Lung (tissue), 12 donors: Measurements from ENCODE around the gene PTX4. TPM values are rescaled to one million over a fixed set of nuclear protein-coding genes. Genes with fewer than 3 reads are reported as not detected.

Experiments
- ATAC-seq: fragments of 200-7000 bp; cut with Tn5 transposase; one replicate; pipeline ENCODE4 v1.9.1; 2020; ENCODE audit warnings: moderate number of reproducible peaks; ENCODE audit not compliant: insufficient read depth, low FRiP score
- DNase-seq, 3 donors: peaks; one replicate each; pipeline ENCODE4 v3.0.0-alpha.2; 2013 to 2017
- H3K27ac ChIP-seq, 2 donors: one replicate each; pipeline ENCODE4 v1.5.1; 2013; ENCODE audit warnings: mild to moderate bottlenecking in 2 of 2, moderate library complexity in 2 of 2, control low read depth in 1 of 2, inconsistent platforms in 1 of 2, low read depth in 1 of 2, low read length in 1 of 2
- H3K27me3 ChIP-seq, 3 donors: one replicate each; pipeline ENCODE4 v1.5.1; 2013; ENCODE audit warnings: low read length in 2 of 3; ENCODE audit not compliant: control insufficient read depth in 3 of 3, insufficient read depth in 3 of 3
- H3K36me3 ChIP-seq, 4 donors: one replicate each; pipeline ENCODE4 v1.5.1; 2013; ENCODE audit warnings: low read length in 4 of 4, mild to moderate bottlenecking in 1 of 4, moderate library complexity in 1 of 4; ENCODE audit not compliant: control insufficient read depth in 4 of 4, insufficient read depth in 4 of 4
- H3K4me1 ChIP-seq, 5 donors: one replicate each; pipeline ENCODE4 v1.5.1; 2013; ENCODE audit warnings: low read length in 5 of 5, mild to moderate bottlenecking in 2 of 5, moderate library complexity in 1 of 5; ENCODE audit not compliant: control insufficient read depth in 5 of 5, insufficient read depth in 5 of 5
- H3K4me3 ChIP-seq: one replicate; pipeline ENCODE4 v1.5.1; 2013; ENCODE audit warnings: mild to moderate bottlenecking, control low read depth, moderate library complexity
- H3K9ac ChIP-seq, 2 donors: one replicate each; pipeline ENCODE4 v1.5.1; 2013; ENCODE audit warnings: low read length in 2 of 2, control low read depth in 1 of 2; ENCODE audit not compliant: insufficient read depth in 1 of 2
- H3K9me3 ChIP-seq, 4 donors: one replicate each; pipeline ENCODE4 v1.5.1; 2013; ENCODE audit warnings: low read length in 3 of 4, mild to moderate bottlenecking in 1 of 4, moderate library complexity in 1 of 4; ENCODE audit not compliant: control insufficient read depth in 4 of 4, insufficient read depth in 3 of 4
- WGBS, 2 donors: extraction: QIAGEN DNeasy Blood & Tissue Kit; methylation state at CpG; one replicate each; pipeline ENCODE4 v1.1.7; 2013; 5-methylcytosine and 5-hydroxymethylcytosine counted together
- polyA plus RNA-seq, 2 donors: library from polyadenylated mRNA; stranded (reverse); fragments of 200-250 nt; gene quantifications; one replicate each; pipeline ENCODE4 v1.2.1, GENCODE V29; 2013
- total RNA-seq, 2 donors: library from RNA; depleted of rRNA in 1 of 2; stranded (reverse); fragments of >200 nt in 1 of 2; gene quantifications; one replicate each; pipeline ENCODE4 v1.2.1, GENCODE V29; 2014 to 2021
- TF ChIP-seq, protein P1 (sequence below): IDR thresholded peaks from 2 replicates; pipeline ENCODE4 v1.5.1; 2012; ENCODE audit warnings: mild to moderate bottlenecking; ENCODE audit errors: control extremely low read depth, extremely low read depth
- donor health status: control.
- donor health status: control.
- donor health status: Bipolar disorder and iron deficiency.
- donor health status: healthy.
- donor health status: DM: yes; HTN: yes; CAD: no.

PTX4 gene
- total and polyA plus RNA-seq, 4 donors: 0.02 to 0.31 (median 0.25) TPM; not detected in 1

DNA sequence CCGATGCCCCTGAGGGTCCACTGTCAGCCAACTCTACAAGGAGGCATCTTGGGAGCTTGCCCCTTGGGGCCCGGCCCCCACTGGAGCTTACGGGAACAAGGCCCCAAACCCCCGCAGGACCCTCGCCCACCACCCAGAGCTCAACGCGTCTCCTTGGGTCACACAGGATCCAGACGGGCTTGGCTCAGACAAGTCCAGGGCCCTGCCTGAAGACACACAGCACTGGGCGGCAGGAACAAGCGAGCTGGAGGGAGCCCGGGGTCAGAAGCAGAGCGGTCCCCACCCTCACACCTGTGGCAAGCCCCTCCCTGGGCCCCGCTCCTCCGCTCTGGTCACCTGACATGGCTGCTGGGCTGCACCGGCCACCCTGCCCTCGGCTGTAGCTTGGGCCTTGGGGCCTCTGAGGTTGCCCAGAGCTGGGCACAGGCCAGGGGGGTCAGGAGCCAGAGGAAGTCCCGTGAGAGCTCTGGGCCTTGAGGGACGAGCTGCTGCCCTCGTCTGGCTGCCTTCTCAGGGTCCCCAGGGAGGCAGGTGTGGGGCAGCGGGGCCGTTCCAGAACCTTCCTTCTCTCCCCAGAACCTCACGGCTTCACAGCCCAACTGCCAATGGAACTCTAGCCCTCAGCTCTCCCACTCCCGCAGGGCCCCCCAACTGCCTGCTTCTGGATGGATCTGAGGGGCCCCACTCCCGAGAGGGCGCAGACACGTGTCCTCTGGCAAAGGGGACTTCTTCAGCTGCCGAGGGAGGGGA lies 44.6 kb downstream of the PTX4 start, which contains the start of gene CCDC154:
CCDC154 (minus strand) TSS at position 577 of the 750 bp plus-strand sequence; CDS start at position 343, 234 bp downstream.
- DNase-seq: peak in 1 of 3 donors; percentile 11
- TF ChIP-seq, protein P1, sequence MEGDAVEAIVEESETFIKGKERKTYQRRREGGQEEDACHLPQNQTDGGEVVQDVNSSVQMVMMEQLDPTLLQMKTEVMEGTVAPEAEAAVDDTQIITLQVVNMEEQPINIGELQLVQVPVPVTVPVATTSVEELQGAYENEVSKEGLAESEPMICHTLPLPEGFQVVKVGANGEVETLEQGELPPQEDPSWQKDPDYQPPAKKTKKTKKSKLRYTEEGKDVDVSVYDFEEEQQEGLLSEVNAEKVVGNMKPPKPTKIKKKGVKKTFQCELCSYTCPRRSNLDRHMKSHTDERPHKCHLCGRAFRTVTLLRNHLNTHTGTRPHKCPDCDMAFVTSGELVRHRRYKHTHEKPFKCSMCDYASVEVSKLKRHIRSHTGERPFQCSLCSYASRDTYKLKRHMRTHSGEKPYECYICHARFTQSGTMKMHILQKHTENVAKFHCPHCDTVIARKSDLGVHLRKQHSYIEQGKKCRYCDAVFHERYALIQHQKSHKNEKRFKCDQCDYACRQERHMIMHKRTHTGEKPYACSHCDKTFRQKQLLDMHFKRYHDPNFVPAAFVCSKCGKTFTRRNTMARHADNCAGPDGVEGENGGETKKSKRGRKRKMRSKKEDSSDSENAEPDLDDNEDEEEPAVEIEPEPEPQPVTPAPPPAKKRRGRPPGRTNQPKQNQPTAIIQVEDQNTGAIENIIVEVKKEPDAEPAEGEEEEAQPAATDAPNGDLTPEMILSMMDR: no peak
- 75 to 77% methylated on average over 27 of the region's 27 CpGs for whole genome bisulfite sequencing, 2 donors
- no peak within 1 kb of the TSS for H3K27ac ChIP-seq
- H3K4me3 ChIP-seq: no peak within 1 kb of the TSS
- H3K9ac ChIP-seq: no peak within 1 kb of the TSS
- H3K36me3 ChIP-seq: peaks cover 0 to 42% (median 4%) of the 10 kb centered on the region in 4 donors
- H3K9me3 ChIP-seq: no peaks in the 10 kb centered on the region
- no peaks in the 10 kb centered on the region for H3K4me1 ChIP-seq
- no peaks in the 10 kb centered on the region for H3K27me3 ChIP-seq
- ATAC-seq: no peak

DNA sequence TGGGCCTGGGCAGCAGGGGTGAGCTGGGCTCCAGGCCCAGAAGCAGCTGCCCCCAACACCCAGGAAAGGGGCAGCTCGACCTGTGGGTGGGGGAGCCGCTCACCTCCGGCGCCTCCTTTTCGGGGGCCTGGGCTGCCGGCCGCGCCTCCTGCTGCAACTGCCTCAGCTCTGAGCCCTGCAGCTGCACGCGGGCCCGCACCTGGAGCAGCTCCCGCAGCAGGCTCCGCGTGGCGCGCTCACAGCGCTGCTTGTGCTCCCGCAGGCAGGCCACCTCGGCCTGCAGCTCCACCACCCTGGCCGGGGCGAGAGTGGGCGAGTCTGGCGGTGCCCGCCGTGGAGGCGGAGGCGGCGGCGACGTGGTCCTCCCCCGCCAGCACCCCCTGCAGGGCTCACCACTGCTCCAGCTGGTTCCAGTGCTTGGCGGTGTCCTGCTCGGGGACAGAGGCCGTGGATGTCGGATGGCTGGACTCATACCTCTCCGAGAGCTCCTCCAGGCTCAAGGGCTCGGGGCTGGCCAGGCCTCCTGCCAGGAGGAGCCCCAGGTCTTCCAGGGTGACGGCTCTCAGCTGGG lies 45.3 kb downstream of the PTX4 start:
- no peak for ATAC-seq

DNA sequence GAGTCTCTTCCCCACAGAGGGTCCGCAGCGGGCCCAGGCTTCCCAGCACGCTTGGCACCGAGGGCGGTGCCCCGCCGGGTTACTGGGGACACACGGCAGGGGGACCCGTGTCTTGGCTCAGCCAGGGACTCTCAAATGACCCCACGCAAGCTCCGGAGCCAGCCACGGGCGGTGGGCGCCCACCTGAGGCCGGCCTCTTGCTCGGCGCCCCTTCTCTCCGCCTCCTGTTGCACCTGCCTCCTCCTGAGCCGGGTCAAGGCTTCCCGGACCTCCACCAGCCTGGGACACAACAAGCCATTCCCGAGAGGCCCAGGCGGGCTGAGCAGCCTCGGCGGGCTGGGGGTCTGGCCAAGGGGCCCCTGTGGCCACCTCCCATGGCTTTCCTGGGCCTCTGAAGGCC lies 46.0 kb downstream of the PTX4 start:
- peak in 1 of 3 donors; percentile 9 for DNase-seq
- TF ChIP-seq, protein P1: no peak

More for the DNA sequence above, 45.3 kb downstream of the PTX4 start:
- peaks cover 0 to 35% (median 2%) of the 10 kb centered on the region in 4 donors for H3K36me3 ChIP-seq
- no peak overlapping the region for H3K27ac ChIP-seq
- no peaks in the 10 kb centered on the region for H3K9me3 ChIP-seq
- TF ChIP-seq, protein P1: no peak
- H3K9ac ChIP-seq: no peak overlapping the region
- WGBS, 2 donors: 79 to 85% methylated on average over 38 of the region's 38 CpGs
- H3K4me3 ChIP-seq: no peak overlapping the region
- no peaks in the 10 kb centered on the region for H3K4me1 ChIP-seq
- DNase-seq: peak in 1 of 3 donors; percentile 9
- no peaks in the 10 kb centered on the region for H3K27me3 ChIP-seq

More for the DNA sequence above, 46.0 kb downstream of the PTX4 start:
- Histone ChIP-seq H3K9ac (no peak overlapping the region), H3K9me3 (no peaks in the 10 kb centered on the region), H3K4me3 (no peak overlapping the region), H3K36me3 (peaks cover 0 to 27% (median 2%) of the 10 kb centered on the region in 4 donors), H3K27ac (no peak overlapping the region), H3K27me3 (no peaks in the 10 kb centered on the region), H3K4me1 (no peaks in the 10 kb centered on the region)
- 85 to 94% methylated on average over 23 to 24 of the region's 24 CpGs for WGBS, 2 donors
- ATAC-seq: no peak
